WTC11 (cell line): ENCODE results near the gene WTIP. TPM values are rescaled to one million over a fixed set of nuclear protein-coding genes. Genes with fewer than 3 reads are reported as not detected.
"Not testable (repeated sequence)": the region's sequence is repeated elsewhere in the genome, so short reads cannot be mapped to it uniquely, and the experiment has no call there.

ENCODE experiments used
- ATAC-seq: fragments of 200-7000 bp; cut with Tn5 transposase; 2 replicates; pipeline ENCODE4 v1.10.0; 2021; ENCODE audit warnings: mild to moderate bottlenecking, moderate library complexity
- CTCF ChIA-PET: fragments of 300-600 bp; sonication (Branson Sonifier 250); formaldehyde crosslinking; loops from one replicate; lab custom pipeline; 2021; ENCODE audit warnings: antibody characterized with exemption; lab: Charles Lee
- POLR2A ChIA-PET: fragments of 350-600 bp; sonication (Branson Sonifier 250); formaldehyde crosslinking; loops from one replicate; lab custom pipeline; 2021; ENCODE audit warnings: antibody characterized with exemption; lab: Charles Lee
- DNase-seq: peaks from one replicate; pipeline ENCODE4 v3.0.0; 2021; ENCODE audit warnings: low spot score
- H3K27ac Mint-ChIP-seq: 2 replicates; pipeline ENCODE4 v1.8.0; 2021; ENCODE audit warnings: mixed read lengths
- H3K27me3 Mint-ChIP-seq: 2 replicates; pipeline ENCODE4 v1.8.0; 2021; ENCODE audit warnings: low read depth, mild to moderate bottlenecking, moderate library complexity, mixed read lengths
- H3K36me3 Mint-ChIP-seq: 2 replicates; pipeline ENCODE4 v1.8.0; 2021; ENCODE audit warnings: mixed read lengths
- H3K4me1 Mint-ChIP-seq: 2 replicates; pipeline ENCODE4 v1.8.0; 2022; ENCODE audit warnings: mixed read lengths
- H3K4me3 Mint-ChIP-seq: 2 replicates; pipeline ENCODE4 v1.8.0; 2021; ENCODE audit warnings: mild to moderate bottlenecking, moderate library complexity, mixed read lengths
- H3K9me3 Mint-ChIP-seq: 2 replicates; pipeline ENCODE4 v1.8.0; 2021; ENCODE audit warnings: mixed read lengths
- AFF4 ChIP-seq: sonication (generic); formaldehyde crosslinking; IDR thresholded peaks from 2 replicates; pipeline ENCODE4 v1.8.1; 2023; ENCODE audit warnings: mild to moderate bottlenecking, missing genetic modification reagents, borderline replicate concordance
- ATF2 ChIP-seq: sonication (generic); formaldehyde crosslinking; IDR thresholded peaks from 2 replicates; pipeline ENCODE4 v1.8.1; 2022; ENCODE audit warnings: low read depth, missing genetic modification reagents, borderline replicate concordance
- CREB1 ChIP-seq: sonication (generic); formaldehyde crosslinking; IDR thresholded peaks from 2 replicates; pipeline ENCODE4 v1.8.0; 2023; ENCODE audit warnings: mild to moderate bottlenecking, missing genetic modification reagents
- CTCF ChIP-seq: fragments of 200-600 bp; IDR thresholded peaks from 2 replicates; pipeline ENCODE4 v1.8.0; 2022; ENCODE audit warnings: antibody characterized with exemption
- E2F1 ChIP-seq: sonication (generic); formaldehyde crosslinking; IDR thresholded peaks from 2 replicates; pipeline ENCODE4 v1.8.0; 2022; ENCODE audit warnings: mild to moderate bottlenecking, missing genetic modification reagents
- E2F4 ChIP-seq: sonication (generic); formaldehyde crosslinking; IDR thresholded peaks from 2 replicates; pipeline ENCODE4 v1.8.1; 2022; ENCODE audit warnings: low read depth, mild to moderate bottlenecking, moderate library complexity, missing genetic modification reagents, borderline replicate concordance
- ELF4 ChIP-seq: sonication (generic); formaldehyde crosslinking; IDR thresholded peaks from 2 replicates; pipeline ENCODE4 v1.8.1; 2022; ENCODE audit warnings: low read depth, mild to moderate bottlenecking, moderate library complexity, missing genetic modification reagents
- GABPB1 ChIP-seq: sonication (generic); formaldehyde crosslinking; IDR thresholded peaks from 2 replicates; pipeline ENCODE4 v1.8.1; 2023; ENCODE audit warnings: mild to moderate bottlenecking, missing genetic modification reagents
- HMGA2 ChIP-seq: fragments of 250-450 bp; sonication (Bioruptor Pico); IDR thresholded peaks from 2 replicates; pipeline ENCODE4 v1.4.0; 2021; ENCODE audit warnings: mild to moderate bottlenecking, moderate library complexity
- IRF1 ChIP-seq: sonication (generic); formaldehyde crosslinking; IDR thresholded peaks from 2 replicates; pipeline ENCODE4 v1.8.0; 2023; ENCODE audit warnings: missing genetic modification reagents
- NFATC4 ChIP-seq: fragments of 250-450 bp; sonication (Bioruptor Pico); IDR thresholded peaks from 2 replicates; pipeline ENCODE4 v1.9.0; 2021; ENCODE audit warnings: mild to moderate bottlenecking
- ZNF138 ChIP-seq: sonication (generic); formaldehyde crosslinking; conservative IDR thresholded peaks from 2 replicates; pipeline ENCODE4 v1.8.1; 2022; ENCODE audit warnings: mild to moderate bottlenecking, moderate library complexity, missing genetic modification reagents
- ZNF219 ChIP-seq: sonication (generic); formaldehyde crosslinking; IDR thresholded peaks from 2 replicates; pipeline ENCODE4 v1.8.0; 2023; ENCODE audit warnings: missing genetic modification reagents, mild to moderate bottlenecking, borderline replicate concordance
- ZNF423 ChIP-seq: fragments of 250-450 bp; sonication (Bioruptor Pico); IDR thresholded peaks from 2 replicates; pipeline ENCODE4 v2.1.2; 2022; ENCODE audit warnings: mild to moderate bottlenecking, moderate library complexity
- total RNA-seq: library from RNA; stranded (reverse); gene quantifications from 3 replicates; pipeline ENCODE4 v1.2.3, GENCODE V29; 2021

WTIP gene
- total RNA-seq, 1 experiment from 2014 or later: 14.3 TPM

- POLR2A ChIA-PET: no interaction called here
- Mint-ChIP-seq H3K4me3 (no peak overlapping the region), H3K9me3 (peaks cover 16% of the 10 kb centered on the region), H3K27ac (no peak overlapping the region), H3K4me1 (no peaks in the 10 kb centered on the region), H3K36me3 (peaks cover 13% of the 10 kb centered on the region)
- CTCF ChIA-PET: interaction anchor here (1.5 to 2.1 kb wide), 2 partner anchors 9 to 47 kb away, joined by 3 to 8 read pairs; no protein-coding TSS in a partner anchor
- DNase-seq: no peak
- ATAC-seq: peak; percentile 43
- TF ChIP-seq HMGA2 (CRISPR knock-in tag) (no peak), ZNF423 (no peak), ZNF219 (no peak)
- TF ChIP-seq, all 79 proteins: peak for 0
- peaks cover 5% of the 10 kb centered on the region for H3K27me3 Mint-ChIP-seq
These were observed 27.0 kb downstream of the WTIP start for GRCh38 chr19:34508540-34508939.

GRCh38 chr19:34510904-34511303 is 29.3 kb downstream of the WTIP start:
- peaks cover 16% of the 10 kb centered on the region for H3K9me3 Mint-ChIP-seq
- DNase-seq, H3K27ac Mint-ChIP-seq, H3K4me1 Mint-ChIP-seq, CTCF ChIA-PET, ATAC-seq, H3K4me3 Mint-ChIP-seq, POLR2A ChIA-PET, H3K27me3 Mint-ChIP-seq: not testable (repeated sequence)
- peaks cover 13% of the 10 kb centered on the region for H3K36me3 Mint-ChIP-seq

GRCh38 chr19:34512254-34512822 is 30.8 kb downstream of the WTIP start:
- H3K9me3 Mint-ChIP-seq: peaks cover 16% of the 10 kb centered on the region
- DNase-seq (no peak), ATAC-seq (no peak)
- peaks cover 13% of the 10 kb centered on the region for H3K36me3 Mint-ChIP-seq
- CTCF ChIA-PET: no interaction called here
- no peak overlapping the region for H3K27ac Mint-ChIP-seq
- H3K4me1 Mint-ChIP-seq: 0 out of 2 replicates have a peak, but pooled peaks cover 3% of the 10 kb centered on the region
- no peak for TF ChIP-seq E2F1
- no peak for TF ChIP-seq GABPB1 (CRISPR knock-in tag)
- no peak for TF ChIP-seq ZNF219
- no peak for TF ChIP-seq IRF1 (CRISPR knock-in tag)
- TF ChIP-seq CTCF: no peak
- no peak for TF ChIP-seq CREB1
- TF ChIP-seq AFF4 (CRISPR knock-in tag): no peak
- TF ChIP-seq E2F4 (CRISPR knock-in tag): no peak
- no peak for TF ChIP-seq NFATC4
- no peak for TF ChIP-seq ATF2 (CRISPR knock-in tag)
- no peak for TF ChIP-seq ZNF138 (CRISPR knock-in tag)
- TF ChIP-seq ELF4 (CRISPR knock-in tag): no peak
- TF ChIP-seq, all 79 proteins: peak for 0
- no peak overlapping the region for H3K4me3 Mint-ChIP-seq
- peaks cover 5% of the 10 kb centered on the region for H3K27me3 Mint-ChIP-seq
- POLR2A ChIA-PET: no interaction called here
